Tibial nerve (tissue), 3 donors: ENCODE data around the gene COPA.

ENCODE experiments used
- POLR2A ChIP-seq, 2 donors: fragments of 450-650 bp; IDR thresholded peaks; one replicate each; pipeline ENCODE4 v1.6.1; 2017; ENCODE audit warnings: antibody characterized with exemption in 2 of 2, mild to moderate bottlenecking in 2 of 2, moderate library complexity in 2 of 2
- TF ChIP-seq, protein P1 (sequence below), 5 experiments: fragments of 200-600 bp in 3 of 5; fragments of 450-650 bp in 2 of 5; sonication (generic) in 3 of 5; IDR thresholded peaks; one replicate each; pipeline ENCODE4 v1.5.1; 2016 to 2019; ENCODE audit warnings: antibody characterized with exemption in 5 of 5, mild to moderate bottlenecking in 3 of 5, moderate library complexity in 2 of 5

- TF ChIP-seq, protein P1, sequence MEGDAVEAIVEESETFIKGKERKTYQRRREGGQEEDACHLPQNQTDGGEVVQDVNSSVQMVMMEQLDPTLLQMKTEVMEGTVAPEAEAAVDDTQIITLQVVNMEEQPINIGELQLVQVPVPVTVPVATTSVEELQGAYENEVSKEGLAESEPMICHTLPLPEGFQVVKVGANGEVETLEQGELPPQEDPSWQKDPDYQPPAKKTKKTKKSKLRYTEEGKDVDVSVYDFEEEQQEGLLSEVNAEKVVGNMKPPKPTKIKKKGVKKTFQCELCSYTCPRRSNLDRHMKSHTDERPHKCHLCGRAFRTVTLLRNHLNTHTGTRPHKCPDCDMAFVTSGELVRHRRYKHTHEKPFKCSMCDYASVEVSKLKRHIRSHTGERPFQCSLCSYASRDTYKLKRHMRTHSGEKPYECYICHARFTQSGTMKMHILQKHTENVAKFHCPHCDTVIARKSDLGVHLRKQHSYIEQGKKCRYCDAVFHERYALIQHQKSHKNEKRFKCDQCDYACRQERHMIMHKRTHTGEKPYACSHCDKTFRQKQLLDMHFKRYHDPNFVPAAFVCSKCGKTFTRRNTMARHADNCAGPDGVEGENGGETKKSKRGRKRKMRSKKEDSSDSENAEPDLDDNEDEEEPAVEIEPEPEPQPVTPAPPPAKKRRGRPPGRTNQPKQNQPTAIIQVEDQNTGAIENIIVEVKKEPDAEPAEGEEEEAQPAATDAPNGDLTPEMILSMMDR (IDR thresholded peaks at IDR 0.05) = no peak
- TF ChIP-seq POLR2A (IDR thresholded peaks at IDR 0.05) = no peak
Observed at GRCh38 chr1:160256396-160257046, 86.5 kb downstream of the COPA start.
